MM.1S (cell line): ENCODE data around the gene PAK2.

Experiments
- DNase-seq: peaks from one replicate; pipeline ENCODE4 v3.0.0-alpha.2; 2015
- H2AFZ ChIP-seq: fragments of 300-600 bp; sonication (generic); 2 replicates; pipeline ENCODE4 v1.6.0; 2016; ENCODE audit warnings: antibody characterized with exemption, low read length
- H3F3A ChIP-seq: fragments of 300-600 bp; sonication (generic); 2 replicates; pipeline ENCODE4 v1.6.1; 2016; ENCODE audit warnings: mild to moderate bottlenecking, antibody characterized with exemption, low read length, moderate library complexity, mixed read lengths; ENCODE audit not compliant: insufficient read depth
- H3K27ac ChIP-seq: fragments of 300-600 bp; sonication (generic); 2 replicates; pipeline ENCODE4 v1.5.1; 2016; ENCODE audit warnings: mild to moderate bottlenecking, low read length
- H3K27me3 ChIP-seq: fragments of 300-600 bp; sonication (generic); replicated peaks from 2 replicates; pipeline ENCODE4 v1.6.0; 2016; ENCODE audit warnings: low read length; ENCODE audit not compliant: insufficient read depth
- H3K36me3 ChIP-seq: fragments of 300-600 bp; sonication (generic); replicated peaks from 2 replicates; pipeline ENCODE4 v1.6.1; 2016; ENCODE audit warnings: mild to moderate bottlenecking, low read length, mixed read lengths; ENCODE audit not compliant: insufficient read depth
- H3K4me1 ChIP-seq: fragments of 300-600 bp; sonication (generic); 2 replicates; pipeline ENCODE4 v1.6.1; 2016; ENCODE audit warnings: low read length, mixed read lengths
- H3K4me2 ChIP-seq: fragments of 300-600 bp; sonication (generic); 2 replicates; pipeline ENCODE4 v1.6.0; 2016; ENCODE audit warnings: low read depth, low read length
- H3K4me3 ChIP-seq: fragments of 300-600 bp; sonication (generic); 2 replicates; pipeline ENCODE4 v1.5.1; 2016; ENCODE audit warnings: low read length, mixed read lengths
- H3K79me2 ChIP-seq: fragments of 300-600 bp; sonication (generic); 2 replicates; pipeline ENCODE4 v1.6.1; 2016; ENCODE audit warnings: mixed run types, low read length, mixed read lengths
- H3K9ac ChIP-seq: fragments of 300-600 bp; sonication (generic); 2 replicates; pipeline ENCODE4 v1.6.1; 2016; ENCODE audit warnings: low read length, mixed read lengths
- H3K9me2 ChIP-seq: fragments of 300-600 bp; sonication (generic); replicated peaks from 2 replicates; pipeline ENCODE4 v1.6.1; 2016; ENCODE audit warnings: mild to moderate bottlenecking, low read length, mixed read lengths; ENCODE audit not compliant: insufficient read depth
- H3K9me3 ChIP-seq: fragments of 300-600 bp; sonication (generic); replicated peaks from 2 replicates; pipeline ENCODE4 v1.6.1; 2016; ENCODE audit warnings: mild to moderate bottlenecking, low read length, mixed read lengths; ENCODE audit not compliant: insufficient read depth
- H4K20me1 ChIP-seq: fragments of 300-600 bp; sonication (generic); 2 replicates; pipeline ENCODE4 v1.6.1; 2016; ENCODE audit warnings: mild to moderate bottlenecking, low read length, moderate library complexity, mixed read lengths; ENCODE audit not compliant: insufficient read depth
- CTCF ChIP-seq: fragments of 300-600 bp; sonication (generic); IDR thresholded peaks from 2 replicates; pipeline ENCODE4 v1.5.1; 2016; ENCODE audit warnings: antibody characterized with exemption, low read length, mixed read lengths
- EZH2 ChIP-seq: fragments of 300-600 bp; sonication (generic); optimal IDR thresholded peaks from 2 replicates; pipeline ENCODE3; 2017; ENCODE audit warnings: low read depth, mild to moderate bottlenecking, antibody characterized with exemption, low read length, mixed read lengths
- EZH2phosphoT487 ChIP-seq: fragments of 300-600 bp; sonication (generic); IDR thresholded peaks from 2 replicates; pipeline ENCODE4 v1.6.1; 2018; ENCODE audit warnings: antibody characterized with exemption, low read length

Gene PAK2

GRCh38 chr3:196867155-196867506 is 127.5 kb downstream of the PAK2 start:
- DNase-seq, result no peak
- TF ChIP-seq EZH2phosphoT487 (no peak), CTCF (no peak), EZH2 (no peak)
- Histone ChIP-seq H3K27ac (peak overlapping the region; percentile 12; the same call in 1 of the 2 replicates), H4K20me1 (0 out of 2 replicates have a peak, but pooled peaks cover 12% of the 10 kb centered on the region), H3K4me3 (peak overlapping the region; percentile 61), H3K27me3 (no peaks in the 10 kb centered on the region), H3K36me3 (no peaks in the 10 kb centered on the region), H3K79me2 (peaks cover 44% of the 10 kb centered on the region), H3K4me1 (peaks cover 10% of the 10 kb centered on the region), H3K9me2 (no peaks in the 10 kb centered on the region), H3K9me3 (no peaks in the 10 kb centered on the region), H2AFZ (peak overlapping the region; percentile 98), H3K9ac (peak overlapping the region; percentile 31; the same call in 1 of the 2 replicates), H3F3A (peaks cover 11% of the 10 kb centered on the region), H3K4me2 (peak overlapping the region; percentile 78)

GRCh38 chr3:196867507-196868296 is 128.0 kb downstream of the PAK2 start, which contains the start of gene SENP5:
SENP5 (plus strand) TSS chr3:196867920; CDS start chr3:196885182, 17,262 bp downstream.
- DNase-seq, result peak; percentile 97
- H4K20me1 ChIP-seq, result 0 out of 2 replicates have a peak, but pooled peaks cover 12% of the 10 kb centered on the region
- H3K27me3 ChIP-seq, result no peaks in the 10 kb centered on the region
- TF ChIP-seq EZH2, result no peak
- TF ChIP-seq CTCF, result no peak
- TF ChIP-seq EZH2phosphoT487, result no peak
- H3K9me3 ChIP-seq, result no peaks in the 10 kb centered on the region
- H3K4me3 ChIP-seq, result peak within 1 kb of the TSS; percentile 92
- H3K4me1 ChIP-seq, result peaks cover 10% of the 10 kb centered on the region
- H3K27ac ChIP-seq, result peak within 1 kb of the TSS; percentile 79
- H3K4me2 ChIP-seq, result peak within 1 kb of the TSS; percentile 93
- peaks cover 49% of the 10 kb centered on the region for H3K79me2 ChIP-seq
- H3F3A ChIP-seq, result peaks cover 11% of the 10 kb centered on the region
- H3K36me3 ChIP-seq, result no peaks in the 10 kb centered on the region
- H2AFZ ChIP-seq, result peak within 1 kb of the TSS; percentile 98
- peak within 1 kb of the TSS; percentile 89 for H3K9ac ChIP-seq
- H3K9me2 ChIP-seq, result no peaks in the 10 kb centered on the region

GRCh38 chr3:196868297-196868661 is 128.6 kb downstream of the PAK2 start:
- peak overlapping the region; percentile 79 for H3K27ac ChIP-seq
- H3K4me1 ChIP-seq, result peaks cover 10% of the 10 kb centered on the region
- no peaks in the 10 kb centered on the region for H3K9me3 ChIP-seq
- 0 out of 2 replicates have a peak, but pooled peaks cover 12% of the 10 kb centered on the region for H4K20me1 ChIP-seq
- H3K79me2 ChIP-seq, result peaks cover 55% of the 10 kb centered on the region
- H3K9me2 ChIP-seq, result no peaks in the 10 kb centered on the region
- DNase-seq, result peak; percentile 33
- no peaks in the 10 kb centered on the region for H3K27me3 ChIP-seq
- H3K36me3 ChIP-seq, result no peaks in the 10 kb centered on the region
- peaks cover 11% of the 10 kb centered on the region for H3F3A ChIP-seq
- H3K4me2 ChIP-seq, result peak overlapping the region; percentile 93
- peak overlapping the region; percentile 92 for H3K4me3 ChIP-seq
- H2AFZ ChIP-seq, result peak overlapping the region; percentile 77
- H3K9ac ChIP-seq, result peak overlapping the region; percentile 89
- TF ChIP-seq CTCF, result no peak
- TF ChIP-seq EZH2phosphoT487, result no peak
- TF ChIP-seq EZH2, result no peak
